NT2/D1 (cell line): ENCODE data around the gene FCN1.

Experiments
- SUZ12 ChIP-seq: IDR thresholded peaks from 2 replicates; pipeline ENCODE4 v1.6.1; 2011; ENCODE audit not compliant: insufficient read length, insufficient read depth; ENCODE audit errors: extremely low read depth
- ZNF274 ChIP-seq: IDR thresholded peaks from 2 replicates; pipeline ENCODE4 v1.6.1; 2011; ENCODE audit warnings: mild to moderate bottlenecking, low read depth, low read length

GRCh38 chr9:134881313-134881670, 36.4 kb downstream of the FCN1 start:
- TF ChIP-seq SUZ12 (no peak), ZNF274 (no peak)
